Testis (tissue), 3 donors: ENCODE data around the gene GABRR1. TPM values are rescaled to one million over a fixed set of nuclear protein-coding genes. Genes with fewer than 3 reads are reported as not detected.

ENCODE experiments used
- DNase-seq: peaks from one replicate; pipeline ENCODE4 v3.0.0-alpha.2; 2019
- H3K27ac ChIP-seq, 2 donors: fragments of 200-600 bp; sonication (generic); one replicate each; pipeline ENCODE4 v1.5.1; 2019
- H3K27me3 ChIP-seq: fragments of 200-600 bp; sonication (generic); one replicate; pipeline ENCODE4 v1.5.1; 2019
- H3K36me3 ChIP-seq: fragments of 200-600 bp; sonication (generic); one replicate; pipeline ENCODE4 v1.5.1; 2017; ENCODE audit warnings: low read depth; ENCODE audit errors: missing control alignments
- H3K4me1 ChIP-seq: fragments of 200-600 bp; sonication (generic); one replicate; pipeline ENCODE4 v1.5.1; 2019
- H3K4me3 ChIP-seq, 2 donors: fragments of 200-600 bp; sonication (generic); one replicate each; pipeline ENCODE4 v1.5.1; 2017 to 2019
- H3K9me3 ChIP-seq: fragments of 200-600 bp; sonication (generic); one replicate; pipeline ENCODE4 v1.5.1; 2017
- POLR2A ChIP-seq: fragments of 450-650 bp; IDR thresholded peaks from one replicate; pipeline ENCODE4 v1.6.1; 2017; ENCODE audit warnings: antibody characterized with exemption, mild to moderate bottlenecking, moderate library complexity
- WGBS, 2 donors: methylation state at CpG; one replicate each; pipeline ENCODE4 v1.1.5; 2018; 5-methylcytosine and 5-hydroxymethylcytosine counted together
- intact Hi-C: fragments of 100-400 bp; cut with DNase I; formaldehyde crosslinking; loops from one replicate; pipeline ENCODE4 v1.15.1; 2023; ENCODE audit warnings: low total_unique reads
- polyA plus RNA-seq: library from polyadenylated mRNA; stranded (reverse); fragments of 350-450 nt; fragmentation: Illumina TruSeq; extraction: RNeasy Lipid Tissue Mini Kit (QIAGEN cat#74804); gene quantifications from one replicate; pipeline ENCODE4 v1.2.3, GENCODE V29; 2014; ENCODE audit warnings: low read depth, low replicate concordance; ENCODE audit not compliant: insufficient read depth
- total RNA-seq, 2 donors: library from RNA; depleted of rRNA; stranded (reverse); fragments of >200 nt; gene quantifications; one replicate each; pipeline ENCODE4 v1.2.3, GENCODE V29; 2016
- TF ChIP-seq, protein P1 (sequence below), 3 experiments: fragments of 450-650 bp in 2 of 3; fragments of 200-600 bp in 1 of 3; sonication (generic) in 1 of 3; IDR thresholded peaks; one replicate each; pipeline ENCODE4 v1.5.1; 2016 to 2019; ENCODE audit warnings: antibody characterized with exemption in 3 of 3, mild to moderate bottlenecking in 2 of 3, moderate library complexity in 1 of 3

GABRR1 gene
- total and polyA plus RNA-seq, 3 donors from 2014 or later: 1.6 to 3.4 (median 3.0) TPM

- peak overlapping the region; percentile 75 to 78 for H3K27ac ChIP-seq
Measured at GRCh38 chr6:89146718-89147700, 70.1 kb downstream of the GABRR1 start.

GRCh38 chr6:89145956-89146717, 71.0 kb downstream of the GABRR1 start, which contains the start of gene PM20D2:
PM20D2 (plus strand) TSS chr6:89146055; CDS start chr6:89146145, 90 bp downstream.
- TF ChIP-seq, protein P1, sequence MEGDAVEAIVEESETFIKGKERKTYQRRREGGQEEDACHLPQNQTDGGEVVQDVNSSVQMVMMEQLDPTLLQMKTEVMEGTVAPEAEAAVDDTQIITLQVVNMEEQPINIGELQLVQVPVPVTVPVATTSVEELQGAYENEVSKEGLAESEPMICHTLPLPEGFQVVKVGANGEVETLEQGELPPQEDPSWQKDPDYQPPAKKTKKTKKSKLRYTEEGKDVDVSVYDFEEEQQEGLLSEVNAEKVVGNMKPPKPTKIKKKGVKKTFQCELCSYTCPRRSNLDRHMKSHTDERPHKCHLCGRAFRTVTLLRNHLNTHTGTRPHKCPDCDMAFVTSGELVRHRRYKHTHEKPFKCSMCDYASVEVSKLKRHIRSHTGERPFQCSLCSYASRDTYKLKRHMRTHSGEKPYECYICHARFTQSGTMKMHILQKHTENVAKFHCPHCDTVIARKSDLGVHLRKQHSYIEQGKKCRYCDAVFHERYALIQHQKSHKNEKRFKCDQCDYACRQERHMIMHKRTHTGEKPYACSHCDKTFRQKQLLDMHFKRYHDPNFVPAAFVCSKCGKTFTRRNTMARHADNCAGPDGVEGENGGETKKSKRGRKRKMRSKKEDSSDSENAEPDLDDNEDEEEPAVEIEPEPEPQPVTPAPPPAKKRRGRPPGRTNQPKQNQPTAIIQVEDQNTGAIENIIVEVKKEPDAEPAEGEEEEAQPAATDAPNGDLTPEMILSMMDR (IDR thresholded peaks at IDR 0.05): no peak
- peak; percentile 84 for DNase-seq
- Histone ChIP-seq H3K27me3 (no peaks in the 10 kb centered on the region), H3K4me1 (peaks cover 5% of the 10 kb centered on the region), H3K4me3 (peak within 1 kb of the TSS; percentile 70 to 79), H3K9me3 (no peaks in the 10 kb centered on the region), H3K36me3 (no peaks in the 10 kb centered on the region), H3K27ac (peak within 1 kb of the TSS; percentile 75 to 78)
- 0% methylated on average over 26 to 46 of the region's 102 CpGs for WGBS, 2 donors
- intact Hi-C loops: no loop called here

More at GRCh38 chr6:89146718-89147700, 70.1 kb downstream of the GABRR1 start:
- Histone ChIP-seq H3K9me3 (no peaks in the 10 kb centered on the region), H3K27me3 (no peaks in the 10 kb centered on the region), H3K36me3 (no peaks in the 10 kb centered on the region), H3K4me1 (peaks cover 5% of the 10 kb centered on the region), H3K4me3 (peak overlapping the region; percentile 70 to 79)
- WGBS, 2 donors: 25 to 30% methylated on average over 24 to 26 of the region's 26 CpGs
- DNase-seq: peak; percentile 26
- TF ChIP-seq, protein P1 (IDR thresholded peaks at IDR 0.05): no peak
- TF ChIP-seq POLR2A: no peak
- intact Hi-C loops: no loop called here

DNA sequence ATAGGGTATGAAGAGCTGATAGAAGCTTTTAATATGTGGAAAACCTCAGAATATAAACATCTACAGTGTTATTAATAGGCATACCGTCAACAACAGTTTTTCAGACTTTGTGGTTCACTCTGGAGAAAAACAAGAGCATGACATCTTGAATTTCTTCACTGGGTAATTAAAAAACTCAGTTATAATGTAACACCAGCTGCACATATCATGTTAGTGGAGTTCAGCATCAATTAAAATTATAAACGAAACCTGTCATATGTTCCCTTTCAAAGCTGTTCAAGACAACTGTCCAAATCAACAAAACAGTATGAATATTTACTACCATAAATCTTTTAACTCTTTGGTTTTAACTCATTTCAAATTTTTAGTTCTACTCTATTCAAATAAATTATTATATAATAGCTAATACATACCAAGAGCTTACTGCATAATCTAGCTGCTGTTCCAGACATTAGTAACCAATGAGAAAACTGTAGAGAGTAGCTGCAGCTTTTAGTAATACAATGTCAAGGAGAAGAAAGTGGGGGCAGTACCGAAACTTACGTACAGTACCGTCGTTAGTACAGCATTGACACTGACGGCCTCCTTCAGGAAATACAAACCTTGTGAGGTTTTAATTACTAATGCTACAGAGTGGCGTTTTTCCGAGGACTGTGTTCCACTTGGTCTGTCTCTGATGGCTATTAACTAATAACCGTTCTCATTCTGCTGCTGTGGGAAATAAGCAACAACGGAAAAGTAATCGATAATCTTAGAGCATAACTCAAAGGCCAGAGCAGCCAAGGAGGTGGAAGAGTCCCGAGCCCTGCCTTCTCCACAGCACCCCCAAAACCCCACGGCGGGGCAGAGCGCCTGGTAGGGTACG, 71.8 kb downstream of the GABRR1 start:
- H3K4me1 ChIP-seq: peaks cover 5% of the 10 kb centered on the region
- no peak for TF ChIP-seq POLR2A
- TF ChIP-seq, protein P1 (IDR thresholded peaks at IDR 0.05): no peak
- WGBS, 2 donors: 4 to 6% methylated on average over 16 to 17 of the region's 17 CpGs
- H3K36me3 ChIP-seq: no peaks in the 10 kb centered on the region
- H3K27ac ChIP-seq: peak overlapping the region in 1 of 2 donors; percentile 75
- peak overlapping the region; percentile 70 to 79 for H3K4me3 ChIP-seq
- H3K27me3 ChIP-seq: no peaks in the 10 kb centered on the region
- H3K9me3 ChIP-seq: no peaks in the 10 kb centered on the region
- intact Hi-C loops: no loop called here
- DNase-seq: peak; percentile 28

- intact Hi-C loops: no loop called here
- Histone ChIP-seq H3K4me3 (no peak overlapping the region), H3K27ac (no peak overlapping the region), H3K27me3 (no peaks in the 10 kb centered on the region), H3K36me3 (no peaks in the 10 kb centered on the region), H3K4me1 (peaks cover 5% of the 10 kb centered on the region), H3K9me3 (no peaks in the 10 kb centered on the region)
- TF ChIP-seq POLR2A: no peak
- TF ChIP-seq, protein P1 (IDR thresholded peaks at IDR 0.05): no peak
- 53 to 58% methylated on average over 2 of the region's 2 CpGs for WGBS, 2 donors
- DNase-seq: no peak
Measured at GRCh38 chr6:89144354-89144906, 72.7 kb downstream of the GABRR1 start.
